HAP-1 (cell line): ENCODE data around the gene RYR3.
A peak's percentile ranks its signal among the peaks of the same experiment; 100 is the strongest.
"Not testable (repeated sequence)": the region's sequence is repeated elsewhere in the genome, so short reads cannot be mapped to it uniquely, and the experiment has no call there.

Experiments used
- DNase-seq, 2 experiments: peaks; one replicate each; pipeline ENCODE4 v3.0.0-alpha.2; 2016 to 2020; ENCODE audit warnings: low spot score in 2 of 2
- H3K27me3 ChIP-seq: fragments of 250-450 bp; sonication (Bioruptor Pico); 2 replicates; pipeline ENCODE4 v1.5.1; 2020; ENCODE audit warnings: low read depth, mild to moderate bottlenecking, moderate library complexity
- H3K36me3 ChIP-seq: fragments of 250-450 bp; sonication (Bioruptor Pico); replicated peaks from 2 replicates; pipeline ENCODE4 v1.5.1; 2020; ENCODE audit warnings: mild to moderate bottlenecking
- H3K4me1 ChIP-seq: fragments of 250-450 bp; sonication (Bioruptor Pico); 2 replicates; pipeline ENCODE4 v1.5.1; 2020; ENCODE audit warnings: mild to moderate bottlenecking
- H3K4me3 ChIP-seq: fragments of 250-450 bp; sonication (Bioruptor Pico); 2 replicates; pipeline ENCODE4 v1.5.1; 2020; ENCODE audit warnings: mild to moderate bottlenecking, moderate library complexity
- H3K9me3 ChIP-seq: fragments of 250-450 bp; sonication (Bioruptor Pico); 2 replicates; pipeline ENCODE4 v1.5.1; 2020; ENCODE audit warnings: mild to moderate bottlenecking, moderate library complexity
- in situ Hi-C: fragments of 300-500 bp; cut with MboI; formaldehyde crosslinking; loops from 3 replicates; pipeline ENCODE4 v1.14.3; 2020; ENCODE audit warnings: low sequenced_read_pairs, inconsistent platforms, mixed read lengths

The RYR3 gene

DNA sequence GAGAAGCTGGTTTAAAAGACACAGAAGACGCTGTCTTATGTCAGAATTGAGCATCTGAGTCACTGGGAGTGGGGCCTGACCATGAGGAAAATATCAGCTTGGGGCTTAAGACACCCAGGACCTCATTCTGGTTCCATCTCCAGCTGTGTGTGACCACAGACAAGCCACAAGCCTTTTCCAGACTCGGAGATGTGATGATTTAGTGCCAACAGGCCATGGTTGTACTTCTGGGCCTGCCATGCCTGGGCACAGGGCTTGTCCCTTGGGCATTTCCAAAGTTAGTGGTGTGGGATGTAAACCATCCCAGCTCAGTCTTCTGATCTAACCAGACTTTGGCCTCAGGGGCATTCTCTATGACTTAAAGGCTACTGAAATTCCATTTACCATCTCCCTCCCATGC lies 269.8 kb downstream of the RYR3 start:
- Histone ChIP-seq H3K9me3 (no peaks in the 10 kb centered on the region), H3K4me1 (no peaks in the 10 kb centered on the region), H3K27me3 (no peaks in the 10 kb centered on the region), H3K4me3 (no peak overlapping the region), H3K36me3 (no peaks in the 10 kb centered on the region)
- no peak for DNase-seq
- in situ Hi-C loops = no loop called here

GRCh38 chr15:33581032-33581431 lies 270.3 kb downstream of the RYR3 start:
- Histone ChIP-seq H3K4me1 (no peaks in the 10 kb centered on the region), H3K27me3 (no peaks in the 10 kb centered on the region), H3K9me3 (no peaks in the 10 kb centered on the region), H3K4me3 (no peak overlapping the region), H3K36me3 (no peaks in the 10 kb centered on the region)
- in situ Hi-C loops = no loop called here
- no peak for DNase-seq

- Histone ChIP-seq H3K27me3 (no peaks in the 10 kb centered on the region), H3K4me3 (no peak overlapping the region), H3K36me3 (no peaks in the 10 kb centered on the region), H3K9me3 (no peaks in the 10 kb centered on the region), H3K4me1 (no peaks in the 10 kb centered on the region; the same call in 1 of the 2 replicates)
- DNase-seq = no peak
- in situ Hi-C loops = no loop called here
These were observed 274.0 kb downstream of the RYR3 start for GRCh38 chr15:33584797-33585196.

- DNase-seq = no peak
- in situ Hi-C loops = no loop called here
- Histone ChIP-seq H3K4me3 (no peak overlapping the region), H3K4me1 (no peaks in the 10 kb centered on the region; the same call in 1 of the 2 replicates), H3K9me3 (no peaks in the 10 kb centered on the region), H3K27me3 (no peaks in the 10 kb centered on the region), H3K36me3 (no peaks in the 10 kb centered on the region)
These were observed 276.3 kb downstream of the RYR3 start for GRCh38 chr15:33586786-33587697.

GRCh38 chr15:33587773-33588172 lies 277.0 kb downstream of the RYR3 start:
- DNase-seq = peak in 1 of 2 experiments; percentile 18

DNA sequence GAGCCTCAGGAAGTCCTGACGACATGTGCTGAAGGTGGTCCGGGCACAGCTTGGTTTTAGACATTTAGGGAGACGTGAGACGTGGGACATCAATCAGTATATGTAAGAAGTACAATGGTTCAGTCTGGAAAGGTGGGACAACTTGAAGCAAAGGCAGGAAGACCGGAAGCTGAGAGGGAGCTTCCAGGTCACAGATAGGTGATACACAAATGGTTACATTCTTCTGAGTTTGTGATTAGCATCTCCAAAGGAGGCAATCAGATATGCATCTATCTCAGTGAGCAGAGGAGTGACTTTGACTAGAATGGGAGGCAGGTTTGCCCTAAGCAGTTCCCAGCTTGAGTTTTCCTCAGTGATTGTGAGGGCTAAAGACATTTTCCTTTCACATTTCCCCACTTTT lies 282.1 kb downstream of the RYR3 start:
- H3K27me3 ChIP-seq = no peaks in the 10 kb centered on the region
- in situ Hi-C loops = no loop called here
- no peaks in the 10 kb centered on the region for H3K36me3 ChIP-seq
- H3K4me3 ChIP-seq = no peak overlapping the region
- peaks cover 24% of the 10 kb centered on the region for H3K4me1 ChIP-seq
- no peak for DNase-seq
- no peaks in the 10 kb centered on the region for H3K9me3 ChIP-seq

More at GRCh38 chr15:33587773-33588172, 277.0 kb downstream of the RYR3 start:
- no peaks in the 10 kb centered on the region for H3K9me3 ChIP-seq
- H3K4me1 ChIP-seq = no peaks in the 10 kb centered on the region; the same call in 1 of the 2 replicates
- no peaks in the 10 kb centered on the region for H3K27me3 ChIP-seq
- no peaks in the 10 kb centered on the region for H3K36me3 ChIP-seq
- no peak overlapping the region for H3K4me3 ChIP-seq
- in situ Hi-C loops = no loop called here

GRCh38 chr15:33598382-33598781 lies 287.6 kb downstream of the RYR3 start:
- in situ Hi-C loops, H3K4me3 ChIP-seq, H3K9me3 ChIP-seq, DNase-seq, H3K36me3 ChIP-seq, H3K27me3 ChIP-seq: not testable (repeated sequence)
- H3K4me1 ChIP-seq = peaks cover 22% of the 10 kb centered on the region

DNA sequence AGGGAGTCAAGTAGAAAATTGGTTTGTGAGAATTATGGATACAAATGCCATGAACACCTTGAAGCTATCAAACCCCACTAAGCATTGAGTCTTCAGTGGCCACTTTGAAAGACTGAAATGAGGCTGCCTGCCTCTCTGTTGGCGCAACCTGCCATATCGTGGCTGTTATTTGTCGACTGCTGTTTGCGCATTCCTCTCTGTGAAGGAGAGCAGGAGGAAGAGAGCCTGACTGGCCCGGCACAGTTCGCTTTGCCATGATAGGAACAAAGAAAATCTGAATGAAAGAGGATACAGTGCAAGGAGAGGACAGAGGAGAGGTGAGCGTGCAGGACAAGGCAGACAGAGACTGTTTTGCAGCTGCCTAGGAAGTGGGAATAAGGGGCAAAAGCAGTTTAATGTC lies 289.4 kb downstream of the RYR3 start:
- peaks cover 10% of the 10 kb centered on the region for H3K4me1 ChIP-seq
- no peak for DNase-seq
- H3K9me3 ChIP-seq = no peaks in the 10 kb centered on the region
- peaks cover 2% of the 10 kb centered on the region; the same call in 1 of the 2 replicates for H3K27me3 ChIP-seq
- in situ Hi-C loops = no loop called here
- no peak overlapping the region for H3K4me3 ChIP-seq
- H3K36me3 ChIP-seq = no peaks in the 10 kb centered on the region

- DNase-seq = no peak
- H3K9me3 ChIP-seq = no peaks in the 10 kb centered on the region
- no peaks in the 10 kb centered on the region for H3K36me3 ChIP-seq
These were observed 290.7 kb downstream of the RYR3 start for GRCh38 chr15:33601461-33601860.

DNA sequence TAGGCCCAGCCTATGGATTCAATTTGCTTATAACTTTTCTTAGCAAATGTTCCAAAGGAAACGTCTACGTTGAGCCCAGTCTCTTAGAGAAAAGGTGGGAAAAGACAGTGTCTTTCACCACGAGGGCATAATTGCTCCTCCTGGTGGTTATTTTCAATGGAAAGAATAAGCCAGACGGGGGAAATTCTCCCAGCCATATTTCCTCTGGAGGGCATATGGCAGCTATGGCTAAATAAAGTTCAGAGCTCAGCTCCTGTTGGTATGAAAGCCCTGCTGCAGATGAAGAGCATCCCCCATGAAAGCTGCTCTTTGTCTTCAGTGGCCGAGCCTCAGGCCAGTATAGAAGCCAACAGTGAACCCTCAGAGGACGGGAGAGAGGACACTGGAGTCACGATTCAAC lies 297.9 kb downstream of the RYR3 start:
- peak in 1 of 2 experiments; percentile 9 for DNase-seq
- no peaks in the 10 kb centered on the region for H3K36me3 ChIP-seq
- H3K27me3 ChIP-seq = peaks cover under 1% of the 10 kb centered on the region
- in situ Hi-C loops = no loop called here
- no peak overlapping the region for H3K4me3 ChIP-seq
- H3K4me1 ChIP-seq = no peaks in the 10 kb centered on the region
- no peaks in the 10 kb centered on the region for H3K9me3 ChIP-seq

More at GRCh38 chr15:33601461-33601860, 290.7 kb downstream of the RYR3 start:
- H3K4me1 ChIP-seq = peaks cover 10% of the 10 kb centered on the region
- in situ Hi-C loops = no loop called here
- no peak overlapping the region for H3K4me3 ChIP-seq
- peaks cover 2% of the 10 kb centered on the region; the same call in 1 of the 2 replicates for H3K27me3 ChIP-seq

- in situ Hi-C loops = no loop called here
- H3K9me3 ChIP-seq = no peaks in the 10 kb centered on the region
- H3K4me3 ChIP-seq = no peak overlapping the region
- H3K4me1 ChIP-seq = no peaks in the 10 kb centered on the region
- H3K36me3 ChIP-seq = no peaks in the 10 kb centered on the region
- no peak for DNase-seq
- peaks cover 9% of the 10 kb centered on the region for H3K27me3 ChIP-seq
These were observed 302.0 kb downstream of the RYR3 start for GRCh38 chr15:33612721-33613304.

DNA sequence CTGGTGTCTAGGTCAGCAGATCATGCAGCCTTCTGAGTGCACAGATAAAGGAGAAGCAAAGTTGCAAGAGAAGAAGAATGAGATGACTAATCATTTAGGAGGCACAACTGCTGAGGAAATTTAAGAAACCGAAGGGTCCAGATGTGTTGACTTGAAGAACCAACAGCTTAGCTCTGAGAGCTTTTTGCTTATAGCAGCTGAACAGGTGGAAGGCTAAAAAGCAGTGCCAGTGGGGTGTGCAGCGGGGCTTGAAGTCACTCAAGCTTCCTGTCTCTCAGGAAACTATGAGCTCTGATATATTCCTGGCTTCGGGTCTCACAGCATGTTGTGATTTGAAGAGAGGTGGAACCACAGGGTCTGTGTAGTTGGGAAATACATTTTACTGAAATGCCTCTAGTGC lies 305.7 kb downstream of the RYR3 start:
- Histone ChIP-seq H3K36me3 (no peaks in the 10 kb centered on the region), H3K4me1 (no peaks in the 10 kb centered on the region), H3K4me3 (no peak overlapping the region), H3K27me3 (peaks cover 16% of the 10 kb centered on the region), H3K9me3 (no peaks in the 10 kb centered on the region)
- in situ Hi-C loops = no loop called here
- DNase-seq = no peak

GRCh38 chr15:33618350-33618749 lies 307.6 kb downstream of the RYR3 start:
- H3K4me1 ChIP-seq = no peaks in the 10 kb centered on the region
- DNase-seq = no peak
- in situ Hi-C loops = no loop called here
- H3K4me3 ChIP-seq = no peak overlapping the region
- no peaks in the 10 kb centered on the region for H3K36me3 ChIP-seq
- peaks cover 16% of the 10 kb centered on the region for H3K27me3 ChIP-seq
- H3K9me3 ChIP-seq = no peaks in the 10 kb centered on the region

- Histone ChIP-seq H3K27me3 (peaks cover 10% of the 10 kb centered on the region), H3K4me3 (no peak overlapping the region), H3K9me3 (no peaks in the 10 kb centered on the region), H3K4me1 (no peaks in the 10 kb centered on the region), H3K36me3 (no peaks in the 10 kb centered on the region)
- in situ Hi-C loops = no loop called here
- DNase-seq = no peak
These were observed 310.4 kb downstream of the RYR3 start for GRCh38 chr15:33621141-33621540.
